ENCODE measurements around the gene IRF3. TPM values are rescaled to one million over a fixed set of nuclear protein-coding genes. Genes with fewer than 3 reads are reported as not detected.

IRF3 gene
- total RNA-seq, 1 donor from 2014 or later, result 10.2 TPM

GRCh38 chr19:49687566-49688316 lies 22.1 kb upstream of the IRF3 start:
- peak in 1 of 2 donors; percentile 51 for DNase-seq (ENCODE audit: low spot score in 2 of 2)
- no peak for FAIRE-seq

DNA sequence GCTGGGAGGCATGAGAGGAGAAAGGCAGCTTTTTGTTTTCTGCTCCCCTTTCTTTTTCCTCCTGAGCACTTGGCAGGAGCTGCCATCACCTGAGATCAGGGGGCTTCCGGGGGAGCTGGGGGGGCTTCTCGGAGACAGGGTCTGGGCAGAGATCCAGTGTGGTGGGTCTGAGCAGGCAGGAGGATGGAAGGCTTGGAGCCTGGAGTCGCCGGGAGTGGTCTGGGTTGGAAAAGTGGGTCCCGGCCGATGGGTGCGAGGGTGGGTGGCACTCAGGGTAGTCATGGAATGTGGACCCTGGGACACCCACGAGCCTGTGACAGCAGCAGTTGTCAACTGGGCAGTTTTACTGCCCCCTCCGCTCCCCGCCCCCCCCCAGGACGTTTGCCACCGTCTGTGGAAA lies 21.5 kb upstream of the IRF3 start:
- FAIRE-seq (no peak), DNase-seq (ENCODE audit: low spot score in 2 of 2) (no peak)

GRCh38 chr19:49686503-49687088 lies 20.9 kb upstream of the IRF3 start:
- FAIRE-seq (no peak), DNase-seq (ENCODE audit: low spot score in 2 of 2) (no peak)

DNA sequence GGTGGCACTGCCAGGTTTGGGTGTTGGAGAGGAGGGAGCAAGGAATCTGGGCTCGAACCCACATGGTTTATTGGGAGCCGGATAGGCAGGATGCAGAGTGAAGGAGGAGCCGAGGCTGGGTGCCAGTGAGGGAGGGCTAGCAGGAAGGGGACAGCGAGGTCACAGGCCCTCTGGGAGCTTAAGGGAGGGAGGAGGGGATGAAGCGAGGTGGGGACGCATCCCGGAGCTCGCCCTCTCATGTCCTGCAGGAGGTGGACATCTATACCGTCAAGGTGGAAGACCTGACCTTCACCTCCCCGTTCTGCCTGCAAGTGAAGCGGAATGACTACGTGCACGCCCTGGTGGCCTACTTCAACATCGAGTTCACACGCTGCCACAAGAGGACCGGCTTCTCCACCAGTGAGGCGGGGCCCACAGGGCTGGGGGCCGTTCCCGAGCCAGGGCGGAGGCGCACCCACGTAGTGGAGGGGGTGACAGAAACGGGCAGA lies 20.2 kb upstream of the IRF3 start:
- DNase-seq (ENCODE audit: low spot score in 2 of 2) (no peak), FAIRE-seq (no peak)

DNA sequence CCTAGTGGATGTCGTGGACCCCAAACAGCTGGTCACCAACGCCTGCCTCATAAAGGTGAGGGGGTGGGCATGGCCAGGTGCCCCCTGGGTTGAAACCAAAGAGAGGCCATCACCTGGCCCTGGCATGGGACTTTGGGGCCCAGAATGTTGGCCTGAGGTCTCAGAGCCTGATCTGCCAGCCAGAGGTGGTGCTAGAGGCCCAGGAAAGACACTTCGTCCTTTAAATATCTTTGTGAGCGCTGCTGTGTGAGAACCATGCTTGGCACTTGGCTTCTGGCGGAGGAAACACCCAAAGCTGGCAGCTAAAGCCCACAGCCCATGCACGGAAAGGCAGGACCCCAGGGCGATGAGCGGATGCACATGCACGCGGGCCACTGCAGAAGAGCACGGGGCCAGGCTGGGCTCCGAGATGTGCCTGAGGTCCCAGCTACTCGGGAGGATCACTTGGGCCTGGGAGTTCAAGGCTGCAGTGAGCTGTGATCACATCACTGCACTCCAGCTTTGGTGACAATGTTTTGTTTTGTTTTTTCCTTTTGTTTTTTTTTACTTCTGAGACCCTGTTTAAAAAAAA lies 19.4 kb upstream of the IRF3 start:
- DNase-seq (ENCODE audit: low spot score in 2 of 2), result no peak

GRCh38 chr19:49684251-49684982 lies 18.8 kb upstream of the IRF3 start:
- FAIRE-seq (no peak), DNase-seq (ENCODE audit: low spot score in 2 of 2) (no peak)

More for the DNA sequence above, 19.4 kb upstream of the IRF3 start:
- FAIRE-seq, result no peak

DNA sequence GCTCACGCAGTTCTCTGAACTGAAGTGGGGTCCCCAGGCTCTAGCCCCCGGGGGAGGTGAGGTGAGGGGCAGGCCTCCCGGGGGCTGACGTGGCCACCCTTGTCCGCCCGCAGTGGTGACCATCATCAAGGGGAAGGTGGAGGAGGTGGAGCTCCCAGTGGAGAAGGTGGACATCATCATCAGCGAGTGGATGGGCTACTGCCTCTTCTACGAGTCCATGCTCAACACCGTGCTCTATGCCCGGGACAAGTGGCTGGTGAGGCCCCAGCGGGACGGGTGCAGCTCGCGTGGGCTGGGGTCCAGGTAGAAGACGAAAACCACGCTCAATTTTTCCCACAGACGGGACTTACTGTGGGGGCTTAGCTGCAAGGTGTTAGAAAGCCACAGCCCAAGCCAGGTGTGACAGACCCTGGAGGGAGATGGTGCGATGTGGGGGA lies 18.2 kb upstream of the IRF3 start:
- DNase-seq (ENCODE audit: low spot score in 2 of 2), result no peak
- no peak for FAIRE-seq

- DNase-seq (ENCODE audit: low spot score in 2 of 2) (no peak), FAIRE-seq (no peak)
Observed at GRCh38 chr19:49682274-49682673, 16.6 kb upstream of the IRF3 start.

DNA sequence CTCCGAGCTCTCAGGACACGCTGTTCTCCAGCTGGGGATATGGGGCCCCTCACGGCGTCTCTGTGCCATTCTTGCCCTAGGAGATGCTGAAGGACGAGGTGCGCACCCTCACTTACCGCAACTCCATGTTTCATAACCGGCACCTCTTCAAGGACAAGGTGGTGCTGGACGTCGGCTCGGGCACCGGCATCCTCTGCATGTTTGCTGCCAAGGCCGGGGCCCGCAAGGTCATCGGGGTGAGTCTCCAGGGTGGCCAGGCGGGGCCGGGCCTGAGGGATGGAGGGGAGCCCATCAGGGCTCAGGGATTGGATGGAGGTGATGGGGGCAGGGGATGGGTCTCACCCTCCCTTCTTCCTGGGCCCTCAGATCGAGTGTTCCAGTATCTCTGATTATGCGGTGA lies 16.2 kb upstream of the IRF3 start:
- FAIRE-seq (no peak), DNase-seq (ENCODE audit: low spot score in 2 of 2) (no peak)

- peak; percentile 85 to 91 for DNase-seq (ENCODE audit: low spot score in 2 of 2)
- no peak for FAIRE-seq
Observed at GRCh38 chr19:49680421-49681351, 15.0 kb upstream of the IRF3 start.

- DNase-seq (ENCODE audit: low spot score in 2 of 2) (no peak), FAIRE-seq (no peak)
Observed at GRCh38 chr19:49679771-49680413, 14.2 kb upstream of the IRF3 start.

DNA sequence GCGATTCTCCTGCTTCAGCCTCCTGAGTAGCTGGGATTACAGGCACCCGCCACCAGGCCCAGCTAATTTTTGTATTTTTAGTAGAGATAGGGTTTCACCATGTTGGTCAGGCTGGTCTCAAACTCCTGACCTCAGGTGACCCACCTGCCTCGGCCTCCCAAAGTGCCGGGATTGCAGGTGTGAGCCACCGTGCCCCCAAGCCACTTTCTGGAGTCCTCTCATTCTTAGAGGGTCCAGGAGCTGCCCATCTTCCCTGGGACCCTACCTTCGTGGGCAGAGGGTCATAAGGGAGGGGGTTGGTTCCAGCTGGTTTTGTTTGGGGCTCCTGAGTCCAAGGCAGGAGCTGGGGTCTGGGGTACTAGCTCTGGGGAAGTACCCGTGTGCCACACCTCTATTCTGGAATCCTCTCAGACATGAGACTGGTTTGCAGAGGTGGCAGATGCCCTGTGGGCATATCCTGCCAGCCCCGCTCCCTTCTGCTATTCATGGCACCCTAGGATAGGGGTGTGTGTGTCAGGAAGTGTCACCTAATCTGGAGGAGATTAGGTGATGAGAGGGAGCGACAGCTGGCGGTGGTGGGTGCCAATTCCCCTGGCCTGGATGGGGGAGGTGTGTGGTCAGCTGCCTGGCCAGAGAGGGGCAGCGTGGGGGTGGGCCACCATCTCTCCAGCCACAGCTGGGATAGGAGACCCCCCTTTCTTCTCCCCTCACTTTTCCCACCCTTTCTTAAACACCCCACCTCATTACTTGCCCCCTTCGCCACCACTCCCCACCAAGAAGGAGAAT lies 13.5 kb upstream of the IRF3 start:
- no peak for DNase-seq (ENCODE audit: low spot score in 2 of 2)
- no peak for FAIRE-seq

DNA sequence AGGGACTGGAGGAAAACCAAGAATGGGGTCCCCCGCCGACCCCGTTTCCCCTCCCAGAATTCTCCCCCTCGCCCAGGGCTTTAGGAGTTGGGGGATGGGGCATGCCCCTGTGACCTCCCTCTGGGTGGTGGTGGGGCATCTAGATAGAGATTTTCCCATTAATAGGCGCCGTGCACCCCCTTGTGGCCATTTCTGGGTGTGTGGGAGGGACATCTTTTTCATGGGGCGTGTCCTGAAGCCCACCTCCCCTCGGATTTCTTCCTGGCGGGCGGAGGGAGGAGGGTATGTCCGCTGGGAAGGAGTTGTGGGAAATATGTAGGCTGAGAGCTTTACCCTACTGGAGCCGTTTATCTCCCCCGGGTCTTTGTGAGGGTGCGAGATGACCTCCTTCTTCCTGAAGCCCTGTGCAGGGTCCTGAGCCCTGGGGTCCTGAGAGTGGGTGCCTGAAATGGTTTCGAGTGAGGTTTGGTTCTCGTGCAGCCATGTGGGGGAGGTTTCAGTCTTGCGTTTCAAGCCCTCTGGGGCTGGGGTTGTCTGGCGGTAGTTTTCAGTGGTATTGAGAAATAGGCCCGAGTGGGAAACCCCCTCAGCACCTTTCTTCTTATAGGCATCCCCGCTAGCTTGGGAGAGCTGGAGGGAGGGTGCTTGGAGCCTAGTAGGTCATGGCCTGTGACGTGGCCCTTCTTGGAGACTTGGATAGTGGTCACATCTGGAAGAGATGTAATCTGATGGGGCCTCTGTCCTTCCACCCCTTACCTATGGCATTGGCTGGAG lies 12.4 kb upstream of the IRF3 start:
- DNase-seq (ENCODE audit: low spot score in 2 of 2) (peak in 1 of 2 donors; percentile 63), FAIRE-seq (no peak)

GRCh38 chr19:49677231-49677900 lies 11.7 kb upstream of the IRF3 start, which contains the start of gene PRMT1:
Gene PRMT1 (plus strand): TSS chr19:49677271. CDS start chr19:49677281, 10 bp downstream.
- DNase-seq (ENCODE audit: low spot score in 2 of 2), result peak in 1 of 2 donors; percentile 62
- no peak for FAIRE-seq

DNA sequence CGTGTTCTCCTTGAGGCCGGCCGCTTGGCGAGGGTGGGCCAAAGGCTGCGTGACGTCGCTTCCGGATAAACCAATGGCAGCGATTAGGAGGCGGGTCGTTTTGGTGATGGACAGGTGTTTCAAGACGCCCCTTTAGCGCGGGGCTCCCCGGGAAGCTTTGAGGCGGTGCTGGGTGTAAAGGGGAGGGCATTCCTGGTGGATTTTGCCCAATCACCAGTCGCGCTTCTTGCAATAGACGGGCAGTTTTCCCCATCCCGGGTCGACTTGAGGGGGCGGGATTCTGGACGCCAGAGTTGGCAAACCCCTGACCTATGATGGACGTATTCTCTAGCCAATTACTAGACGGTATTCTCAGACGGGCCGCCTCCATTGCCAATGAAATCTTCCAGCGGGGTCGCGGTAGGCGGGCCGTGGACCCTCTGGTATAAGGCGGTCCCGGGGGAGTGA lies 11.2 kb upstream of the IRF3 start:
- FAIRE-seq, result peak; percentile 99
- DNase-seq (ENCODE audit: low spot score in 2 of 2), result peak; percentile 96 to 98

DNA sequence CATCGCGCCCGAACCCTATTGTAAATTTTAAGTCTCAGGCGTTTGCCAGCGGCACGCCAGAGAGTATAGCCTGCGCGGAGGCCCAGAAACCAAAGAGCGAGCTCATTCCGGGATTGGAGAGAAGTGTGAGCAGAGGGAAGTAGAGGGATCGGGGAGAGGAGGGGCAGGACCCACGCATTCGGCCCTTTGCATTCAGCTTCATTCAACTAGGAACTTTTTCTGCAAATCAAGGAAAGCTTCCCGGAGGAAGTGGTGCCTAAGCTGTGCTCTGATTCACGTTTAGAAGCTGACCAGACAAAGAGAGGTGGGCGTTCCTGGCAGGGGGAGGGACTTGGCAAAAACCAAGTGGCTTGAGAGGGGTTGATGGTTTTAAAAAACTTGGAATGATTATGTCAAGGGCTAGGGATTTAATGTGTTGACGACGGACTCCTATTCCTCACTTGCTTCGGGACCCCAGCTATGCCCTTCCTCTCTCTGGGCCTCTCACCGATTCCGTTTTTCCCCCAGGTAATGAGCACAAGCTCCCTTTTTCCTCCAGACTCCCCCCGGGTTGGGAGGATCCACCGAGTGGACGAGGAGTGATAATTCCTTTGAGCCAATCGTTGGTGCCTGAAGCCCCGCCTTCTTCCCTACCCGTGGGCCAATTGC lies 10.6 kb upstream of the IRF3 start:
- FAIRE-seq, result no peak

More for the DNA sequence above, 10.6 kb upstream of the IRF3 start:
- DNase-seq (ENCODE audit: low spot score in 2 of 2), result peak; percentile 79 to 81
